NB4 (cell line): ENCODE data around the gene DOCK6.
A peak's percentile ranks its signal among the peaks of the same experiment; 100 is the strongest.

Experiments
- CTCF ChIP-seq: IDR thresholded peaks from one replicate; pipeline ENCODE4 v1.5.1; 2012; ENCODE audit warnings: low read depth, low read length
- MAX ChIP-seq: IDR thresholded peaks from 2 replicates; pipeline ENCODE4 v1.6.1; 2011; ENCODE audit warnings: low read depth, low read length
- POLR2A ChIP-seq: IDR thresholded peaks from 2 replicates; pipeline ENCODE4 v1.6.1; 2011; ENCODE audit warnings: mild to moderate bottlenecking; ENCODE audit not compliant: insufficient read length; ENCODE audit errors: extremely low read depth

- TF ChIP-seq CTCF, result peak; percentile 21
- TF ChIP-seq POLR2A, result no peak
- no peak for TF ChIP-seq MAX
Observed at GRCh38 chr19:11261971-11262839, at the start of gene DOCK6.
